SK-N-SH (cell line): ENCODE data around the gene FOS. TPM values are rescaled to one million over a fixed set of nuclear protein-coding genes. Genes with fewer than 3 reads are reported as not detected.

Experiments
- CTCF ChIA-PET: fragments of 300-600, 350-600 bp; formaldehyde crosslinking; extraction: SDS; loops from one replicate; lab custom pipeline; 2021; lab: Yijun Ruan, JAX
- POLR2A ChIA-PET: fragments of 350-600 bp; sonication (Branson Sonifier 250); formaldehyde crosslinking; extraction: SDS; loops from one replicate; lab custom pipeline; 2020; ENCODE audit warnings: antibody characterized with exemption, inconsistent platforms; lab: Yijun Ruan, JAX
- DNase-seq: peaks from one replicate; pipeline ENCODE4 v3.0.0; 2012
- H2AFZ ChIP-seq: fragments of 200-600 bp; sonication (generic); 2 replicates; pipeline ENCODE4 v1.8.1; 2016; ENCODE audit warnings: antibody characterized with exemption, mild to moderate bottlenecking, low read depth
- H3F3A ChIP-seq: fragments of 200-600 bp; sonication (generic); replicated peaks from 2 replicates; pipeline ENCODE3; 2016; ENCODE audit warnings: antibody characterized with exemption, mild to moderate bottlenecking; ENCODE audit not compliant: insufficient read depth
- H3K27ac ChIP-seq, 2 experiments: fragments of 200-500 bp in 1 of 2; fragments of 200-600 bp in 1 of 2; sonication (Bioruptor generic) in 1 of 2; sonication (generic), shearing (Covaris generic) in 1 of 2; 2 replicates each; pipeline versions ENCODE4 v1.5.1 to v1.6.1; 2014 to 2016; ENCODE audit warnings: low read depth in 2 of 2, inconsistent platforms in 1 of 2, low read length in 1 of 2, mild to moderate bottlenecking in 1 of 2, mixed read lengths in 1 of 2
- H3K27me3 ChIP-seq: fragments of 200-600 bp; sonication (generic), shearing (Covaris generic); 2 replicates; pipeline ENCODE4 v1.6.1; 2016; ENCODE audit warnings: mixed run types; ENCODE audit not compliant: insufficient read depth
- H3K36me3 ChIP-seq, 2 experiments: fragments of 200-500 bp in 1 of 2; fragments of 200-600 bp in 1 of 2; sonication (Bioruptor generic) in 1 of 2; sonication (generic) in 1 of 2; replicated peaks in 1 of 2; 2 replicates each; pipeline versions ENCODE3 to v1.5.1; 2014 to 2016; ENCODE audit warnings: low read length in 1 of 2, mild to moderate bottlenecking in 1 of 2; ENCODE audit not compliant: insufficient read depth in 2 of 2, control insufficient read depth in 1 of 2
- H3K4me1 ChIP-seq, 2 experiments: fragments of 200-500 bp in 1 of 2; fragments of 200-600 bp in 1 of 2; sonication (Bioruptor generic) in 1 of 2; sonication (generic), shearing (Covaris generic) in 1 of 2; 2 replicates each; pipeline versions ENCODE4 v1.5.1 to v1.6.1; 2014 to 2016; ENCODE audit warnings: low read depth in 1 of 2, low read length in 1 of 2, mixed run types in 1 of 2; ENCODE audit not compliant: insufficient read depth in 2 of 2, control insufficient read depth in 1 of 2
- H3K4me2 ChIP-seq: fragments of 200-600 bp; sonication (generic), shearing (Covaris generic); 2 replicates; pipeline ENCODE4 v1.6.1; 2017; ENCODE audit warnings: mixed run types
- H3K4me3 ChIP-seq, 2 experiments: fragments of 200-500 bp in 1 of 2; fragments of 200-600 bp in 1 of 2; sonication (Bioruptor generic) in 1 of 2; sonication (generic), shearing (Covaris generic) in 1 of 2; 2 replicates each; pipeline versions ENCODE4 v1.5.1 to v1.8.1; 2014 to 2016; ENCODE audit warnings: low read depth in 2 of 2, inconsistent platforms in 1 of 2, low read length in 1 of 2, mild to moderate bottlenecking in 1 of 2, mixed read lengths in 1 of 2, moderate library complexity in 1 of 2
- H3K79me2 ChIP-seq: fragments of 200-600 bp; sonication (generic); 2 replicates; pipeline ENCODE4 v1.8.1; 2017; ENCODE audit warnings: mild to moderate bottlenecking; ENCODE audit not compliant: insufficient read depth
- H3K9ac ChIP-seq: fragments of 200-600 bp; sonication (generic); 2 replicates; pipeline ENCODE4 v1.6.1; 2017; ENCODE audit warnings: mixed run types
- H3K9me2 ChIP-seq: fragments of 200-600 bp; sonication (generic); 2 replicates; pipeline ENCODE4 v1.6.1; 2017; ENCODE audit warnings: mixed run types
- H3K9me3 ChIP-seq: fragments of 200-600 bp; sonication (generic); 2 replicates; pipeline ENCODE4 v1.6.1; 2017; ENCODE audit warnings: mixed run types, mild to moderate bottlenecking, moderate library complexity
- H4K20me1 ChIP-seq: fragments of 200-600 bp; sonication (generic); 2 replicates; pipeline ENCODE4 v1.6.1; 2017; ENCODE audit warnings: mild to moderate bottlenecking, mixed run types; ENCODE audit not compliant: insufficient read depth
- CHD2 ChIP-seq: fragments of 150-350 bp; IDR thresholded peaks from 2 replicates; pipeline ENCODE4 v1.6.1; 2018; ENCODE audit warnings: low read length; ENCODE audit not compliant: partially characterized antibody
- ELF1 ChIP-seq: IDR thresholded peaks from 2 replicates; pipeline ENCODE4 v1.4.0; 2012
- EP300 ChIP-seq, 2 experiments: IDR thresholded peaks; 2 replicates each; pipeline versions ENCODE4 v1.4.0 to v1.6.1; 2012; ENCODE audit warnings: borderline replicate concordance in 1 of 2, low read depth in 1 of 2, low read length in 1 of 2
- FOXJ3 ChIP-seq: sonication (generic); formaldehyde crosslinking; IDR thresholded peaks from 2 replicates; pipeline ENCODE4 v1.5.1; 2020; ENCODE audit warnings: mild to moderate bottlenecking, missing genetic modification reagents
- FOXM1 ChIP-seq: IDR thresholded peaks from 2 replicates; pipeline ENCODE4 v1.4.0; 2012; ENCODE audit warnings: low read depth, mild to moderate bottlenecking
- GABPA ChIP-seq: IDR thresholded peaks from 2 replicates; pipeline ENCODE4 v1.4.0; 2012; ENCODE audit warnings: low read depth, mild to moderate bottlenecking
- JUND ChIP-seq: IDR thresholded peaks from 2 replicates; pipeline ENCODE4 v1.4.0; 2012
- MXI1 ChIP-seq: IDR thresholded peaks from 2 replicates; pipeline ENCODE4 v1.6.1; 2012; ENCODE audit warnings: mild to moderate bottlenecking, low read depth, low read length, improper control_type of control experiment
- NFIC ChIP-seq: IDR thresholded peaks from 2 replicates; pipeline ENCODE4 v1.4.0; 2012; ENCODE audit warnings: borderline replicate concordance
- POLR2AphosphoS5 ChIP-seq: IDR thresholded peaks from 2 replicates; pipeline ENCODE4 v1.6.1; 2012; ENCODE audit warnings: low read depth, low read length
- RAD21 ChIP-seq: IDR thresholded peaks from 2 replicates; pipeline ENCODE4 v1.6.1; 2012; ENCODE audit warnings: mild to moderate bottlenecking, low read length
- RFX5 ChIP-seq: IDR thresholded peaks from 2 replicates; pipeline ENCODE4 v1.6.1; 2012; ENCODE audit warnings: mild to moderate bottlenecking, improper control_type of control experiment, low read length
- RXRA ChIP-seq: IDR thresholded peaks from 2 replicates; pipeline ENCODE4 v1.4.0; 2012; ENCODE audit warnings: low read depth, mild to moderate bottlenecking, borderline replicate concordance
- SMC3 ChIP-seq: IDR thresholded peaks from 2 replicates; pipeline ENCODE4 v1.6.1; 2012; ENCODE audit warnings: low read depth, low read length, improper control_type of control experiment
- TCF12 ChIP-seq: IDR thresholded peaks from 2 replicates; pipeline ENCODE4 v1.4.0; 2012
- TEAD4 ChIP-seq: IDR thresholded peaks from 2 replicates; pipeline ENCODE4 v1.4.0; 2012; ENCODE audit warnings: mild to moderate bottlenecking, borderline replicate concordance; ENCODE audit not compliant: insufficient read depth
- YY1 ChIP-seq: IDR thresholded peaks from 2 replicates; pipeline ENCODE4 v1.4.0; 2012; ENCODE audit warnings: low read depth, mild to moderate bottlenecking
- WGBS: methylation state at CpG from one replicate; pipeline ENCODE4 v1.1.6; 2017; ENCODE audit warnings: low lambda C conversion rate; 5-methylcytosine and 5-hydroxymethylcytosine counted together
- polyA plus RNA-seq, 3 experiments: library from polyadenylated mRNA; depleted of rRNA; stranded (reverse); fragments of >200 nt; gene quantifications; 2 replicates each; pipeline ENCODE4 v1.2.3, GENCODE V29; 2012
- TF ChIP-seq, protein P1 (sequence below): fragments of 150-350 bp; IDR thresholded peaks from 2 replicates; pipeline ENCODE4 v1.6.1; 2017; ENCODE audit warnings: antibody characterized with exemption, low read length, low read depth, borderline replicate concordance
- TF ChIP-seq, protein P2 (sequence below): IDR thresholded peaks from 2 replicates; pipeline ENCODE4 v1.4.0; 2012; ENCODE audit warnings: low read depth, borderline replicate concordance
- TF ChIP-seq, protein P3 (sequence below): IDR thresholded peaks from 2 replicates; pipeline ENCODE4 v1.4.0; 2012; ENCODE audit warnings: low read depth, borderline replicate concordance
- TF ChIP-seq, protein P4 (sequence below): IDR thresholded peaks from 2 replicates; pipeline ENCODE4 v1.4.0; 2012; ENCODE audit warnings: low read depth

FOS gene
- polyA plus RNA-seq, 1 of the 3 experiments (the other 2 are of a cell fraction): 309 TPM

DNA sequence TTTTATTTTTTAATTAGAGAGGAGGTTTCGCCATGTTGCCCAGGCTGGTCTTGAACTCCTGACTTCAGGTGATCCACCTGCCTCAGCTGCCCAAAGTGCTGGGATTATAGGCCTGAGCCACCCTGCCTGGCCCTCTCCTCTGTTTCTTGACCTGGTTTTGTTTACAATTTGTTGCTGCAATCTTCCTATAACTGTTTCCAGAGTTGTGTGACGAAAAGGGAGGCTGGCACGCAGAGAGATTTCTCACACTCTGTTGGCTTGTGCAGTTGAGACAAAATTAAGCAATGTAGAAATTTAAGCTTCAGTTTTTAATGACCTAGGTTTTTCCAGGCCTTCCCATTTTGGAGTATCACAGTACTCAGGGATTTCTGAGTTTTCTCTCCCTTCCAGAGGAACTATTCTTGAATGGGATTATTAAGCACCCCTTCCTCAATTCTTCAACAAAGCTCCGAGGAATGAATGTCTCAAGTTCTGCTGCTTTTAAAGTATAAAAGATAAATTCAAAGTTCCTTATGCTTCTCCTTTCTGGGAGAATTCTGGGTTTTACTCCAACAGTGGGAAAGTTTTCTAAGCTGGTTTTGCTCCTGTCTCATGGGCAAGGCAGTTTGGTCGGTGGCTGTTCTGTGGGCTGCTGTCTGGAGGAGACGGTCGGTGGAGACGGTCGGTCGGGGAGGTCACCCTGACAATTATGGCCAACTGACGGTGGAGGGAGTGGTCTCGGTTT, 20.4 kb upstream of the FOS start:
- H3K9me2 ChIP-seq: no peaks in the 10 kb centered on the region
- no peaks in the 10 kb centered on the region for H3K79me2 ChIP-seq
- WGBS: 42% methylated on average over 9 of the region's 12 CpGs
- H3K4me3 ChIP-seq: peak overlapping the region; percentile 22 to 35; a peak in 3 of 4 replicates
- ChIA-PET POLR2A (interaction anchor here (1.0 to 1.5 kb wide), 4 partner anchors 19 to 197 kb away, joined by 3 to 16 read pairs (median 5); no protein-coding TSS in a partner anchor), CTCF (interaction anchor here (0.8 to 2.2 kb wide), 5 partner anchors 16 to 352 kb away, joined by 3 to 10 read pairs (median 3); partner anchors contain the start of gene NEK9)
- TF ChIP-seq ELF1 (no peak), FOXJ3 (no peak), CHD2 (no peak), TEAD4 (no peak), TCF12 (no peak), SMC3 (no peak), EP300 (IDR thresholded peaks at IDR 0.05; ENCODE audit: borderline replicate concordance in 1 of 2, low read depth in 1 of 2, low read length in 1 of 2) (no peak), JUND (no peak)
- TF ChIP-seq, protein P1, sequence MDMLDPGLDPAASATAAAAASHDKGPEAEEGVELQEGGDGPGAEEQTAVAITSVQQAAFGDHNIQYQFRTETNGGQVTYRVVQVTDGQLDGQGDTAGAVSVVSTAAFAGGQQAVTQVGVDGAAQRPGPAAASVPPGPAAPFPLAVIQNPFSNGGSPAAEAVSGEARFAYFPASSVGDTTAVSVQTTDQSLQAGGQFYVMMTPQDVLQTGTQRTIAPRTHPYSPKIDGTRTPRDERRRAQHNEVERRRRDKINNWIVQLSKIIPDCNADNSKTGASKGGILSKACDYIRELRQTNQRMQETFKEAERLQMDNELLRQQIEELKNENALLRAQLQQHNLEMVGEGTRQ: no peak
- TF ChIP-seq, protein P2, sequence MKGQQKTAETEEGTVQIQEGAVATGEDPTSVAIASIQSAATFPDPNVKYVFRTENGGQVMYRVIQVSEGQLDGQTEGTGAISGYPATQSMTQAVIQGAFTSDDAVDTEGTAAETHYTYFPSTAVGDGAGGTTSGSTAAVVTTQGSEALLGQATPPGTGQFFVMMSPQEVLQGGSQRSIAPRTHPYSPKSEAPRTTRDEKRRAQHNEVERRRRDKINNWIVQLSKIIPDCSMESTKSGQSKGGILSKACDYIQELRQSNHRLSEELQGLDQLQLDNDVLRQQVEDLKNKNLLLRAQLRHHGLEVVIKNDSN: no peak
- no peak for DNase-seq
- H2AFZ ChIP-seq: peak overlapping the region; percentile 60; the same call in 1 of the 2 replicates
- peak overlapping the region; percentile 87 for H3K9ac ChIP-seq
- no peaks in the 10 kb centered on the region for H3K9me3 ChIP-seq
- no peaks in the 10 kb centered on the region for H3K36me3 ChIP-seq
- H3F3A ChIP-seq: peaks cover 6% of the 10 kb centered on the region
- H3K27me3 ChIP-seq: no peaks in the 10 kb centered on the region
- peak overlapping the region; percentile 86 to 96 for H3K27ac ChIP-seq
- peaks cover 17 to 20% of the 10 kb centered on the region in 2 experiments; a peak in 3 of 4 replicates for H3K4me1 ChIP-seq
- H4K20me1 ChIP-seq: no peaks in the 10 kb centered on the region
- peak overlapping the region; percentile 75 for H3K4me2 ChIP-seq

DNA sequence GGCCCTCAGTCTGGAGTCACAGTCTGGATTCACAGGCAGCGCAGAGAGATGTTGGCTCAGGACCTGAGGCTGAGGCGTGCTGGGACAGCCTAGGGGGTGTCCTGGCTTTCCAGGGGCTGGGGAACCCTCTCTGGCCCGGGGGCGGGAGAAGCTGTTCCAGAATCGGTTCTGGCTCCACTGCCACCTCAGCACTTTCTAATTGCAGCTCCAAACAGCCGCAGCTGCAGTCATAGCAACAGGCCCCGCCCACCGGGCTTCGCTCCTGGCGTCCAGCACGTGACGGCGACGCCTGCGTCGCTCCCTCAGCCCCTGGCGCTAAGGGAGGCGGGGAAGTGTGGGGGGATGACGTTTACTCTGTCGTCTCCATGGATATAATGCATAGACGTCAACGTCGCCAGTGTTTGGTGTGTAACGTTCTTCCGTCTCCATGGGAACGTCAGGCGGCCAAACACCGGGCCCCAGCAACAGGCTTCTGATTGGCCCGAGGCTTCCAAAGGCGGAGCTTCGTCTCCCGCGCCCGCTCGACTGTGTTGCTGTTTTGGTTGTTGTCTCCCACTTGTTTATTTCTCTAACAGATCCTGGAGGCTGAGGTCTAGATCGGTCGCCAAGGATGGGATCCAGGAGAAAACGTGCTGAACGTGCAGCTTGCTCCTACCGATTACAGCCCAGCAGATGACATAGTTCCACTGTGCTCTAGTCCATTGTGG, 19.7 kb upstream of the FOS start:
- under 1% methylated on average over 23 of the region's 40 CpGs for WGBS
- H3K36me3 ChIP-seq: no peaks in the 10 kb centered on the region
- no peak for TF ChIP-seq ELF1
- no peak for TF ChIP-seq YY1
- no peak for TF ChIP-seq GABPA
- TF ChIP-seq FOXM1: no peak
- TF ChIP-seq SMC3: no peak; the same call in 1 of the 2 replicates
- TF ChIP-seq, protein P3, sequence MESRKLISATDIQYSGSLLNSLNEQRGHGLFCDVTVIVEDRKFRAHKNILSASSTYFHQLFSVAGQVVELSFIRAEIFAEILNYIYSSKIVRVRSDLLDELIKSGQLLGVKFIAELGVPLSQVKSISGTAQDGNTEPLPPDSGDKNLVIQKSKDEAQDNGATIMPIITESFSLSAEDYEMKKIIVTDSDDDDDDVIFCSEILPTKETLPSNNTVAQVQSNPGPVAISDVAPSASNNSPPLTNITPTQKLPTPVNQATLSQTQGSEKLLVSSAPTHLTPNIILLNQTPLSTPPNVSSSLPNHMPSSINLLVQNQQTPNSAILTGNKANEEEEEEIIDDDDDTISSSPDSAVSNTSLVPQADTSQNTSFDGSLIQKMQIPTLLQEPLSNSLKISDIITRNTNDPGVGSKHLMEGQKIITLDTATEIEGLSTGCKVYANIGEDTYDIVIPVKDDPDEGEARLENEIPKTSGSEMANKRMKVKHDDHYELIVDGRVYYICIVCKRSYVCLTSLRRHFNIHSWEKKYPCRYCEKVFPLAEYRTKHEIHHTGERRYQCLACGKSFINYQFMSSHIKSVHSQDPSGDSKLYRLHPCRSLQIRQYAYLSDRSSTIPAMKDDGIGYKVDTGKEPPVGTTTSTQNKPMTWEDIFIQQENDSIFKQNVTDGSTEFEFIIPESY: no peak
- peak; percentile 58 for TF ChIP-seq POLR2AphosphoS5
- no peak for TF ChIP-seq NFIC
- 0 out of 2 replicates have a peak, but pooled peaks have one; percentile 1 for TF ChIP-seq RAD21
- peak; percentile 95 for TF ChIP-seq MXI1
- TF ChIP-seq CHD2: peak; percentile 62
- TF ChIP-seq RFX5: peak; percentile 98
- TF ChIP-seq FOXJ3: no peak
- TF ChIP-seq, protein P4, sequence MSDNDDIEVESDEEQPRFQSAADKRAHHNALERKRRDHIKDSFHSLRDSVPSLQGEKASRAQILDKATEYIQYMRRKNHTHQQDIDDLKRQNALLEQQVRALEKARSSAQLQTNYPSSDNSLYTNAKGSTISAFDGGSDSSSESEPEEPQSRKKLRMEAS: peak; percentile 89
- TF ChIP-seq RXRA: no peak
- TF ChIP-seq, protein P2: peak; percentile 97

More for the DNA sequence above, 19.7 kb upstream of the FOS start:
- Histone ChIP-seq H3K9me2 (no peaks in the 10 kb centered on the region), H3K9ac (peak overlapping the region; percentile 87), H4K20me1 (no peaks in the 10 kb centered on the region), H3K4me2 (peak overlapping the region; percentile 75), H3K4me1 (peaks cover 17 to 20% of the 10 kb centered on the region in 2 experiments; a peak in 3 of 4 replicates), H3K4me3 (peak overlapping the region; percentile 42 to 52; a peak in 3 of 4 replicates), H3K27ac (peak overlapping the region; percentile 96 to 98), H3K9me3 (no peaks in the 10 kb centered on the region), H2AFZ (peak overlapping the region; percentile 60; the same call in 1 of the 2 replicates), H3F3A (peaks cover 6% of the 10 kb centered on the region), H3K27me3 (no peaks in the 10 kb centered on the region), H3K79me2 (no peaks in the 10 kb centered on the region)
- POLR2A ChIA-PET: interaction anchor here (0.5 to 1.5 kb wide), 6 partner anchors 12 to 196 kb away, joined by 3 to 16 read pairs (median 4); no protein-coding TSS in a partner anchor
- CTCF ChIA-PET: interaction anchor here (0.6 to 2.2 kb wide), 9 partner anchors 15 to 353 kb away, joined by 3 to 10 read pairs (median 3); partner anchors contain the start of gene NEK9
- peak; percentile 92 for DNase-seq
